HCT116 (cell line): ENCODE data around the gene SCNN1B.

ENCODE experiments used
- CEBPB ChIP-seq: IDR thresholded peaks from 2 replicates; pipeline ENCODE4 v1.6.1; 2012; ENCODE audit warnings: low read depth
- EGR1 ChIP-seq: IDR thresholded peaks from 2 replicates; pipeline ENCODE4 v1.6.1; 2012; ENCODE audit warnings: low read depth
- EZH2 ChIP-seq: fragments of 200-600 bp; sonication (generic); IDR thresholded peaks from 2 replicates; pipeline ENCODE4 v1.6.1; 2017; ENCODE audit warnings: antibody characterized with exemption, mixed run types
- POLR2A ChIP-seq: IDR thresholded peaks from 2 replicates; pipeline ENCODE4 v1.7.0; 2011; ENCODE audit warnings: borderline replicate concordance; ENCODE audit not compliant: insufficient read depth, insufficient read length; ENCODE audit errors: extremely low read depth
- SP1 ChIP-seq: IDR thresholded peaks from 2 replicates; pipeline ENCODE4 v1.6.1; 2012; ENCODE audit warnings: low read depth
- ZNF274 ChIP-seq: fragments of 200-500 bp; sonication (Bioruptor generic); IDR thresholded peaks from 2 replicates; pipeline ENCODE4 v1.6.1; 2014; ENCODE audit warnings: mild to moderate bottlenecking, low read depth, low read length, inconsistent platforms
- TF ChIP-seq, protein P1 (sequence below), 3 experiments: fragments of 200-600 bp in 1 of 3; sonication (generic) in 1 of 3; IDR thresholded peaks in 2 of 3; conservative IDR thresholded peaks in 1 of 3; 2 replicates each; pipeline ENCODE4 v1.5.1; 2012 to 2017; ENCODE audit warnings: low read depth in 2 of 3, low read length in 2 of 3, antibody characterized with exemption in 1 of 3, borderline replicate concordance in 1 of 3, control low read depth in 1 of 3, mild to moderate bottlenecking in 1 of 3, mixed read lengths in 1 of 3, mixed run types in 1 of 3, moderate library complexity in 1 of 3; ENCODE audit not compliant: insufficient read depth in 1 of 3
- TF ChIP-seq, protein P2 (sequence below): IDR thresholded peaks from 2 replicates; pipeline ENCODE4 v1.6.1; 2012; ENCODE audit warnings: low read depth
- TF ChIP-seq, protein P3 (sequence below): IDR thresholded peaks from 2 replicates; pipeline ENCODE4 v1.6.1; 2011; ENCODE audit warnings: mild to moderate bottlenecking, low read length, moderate library complexity; ENCODE audit not compliant: insufficient replicate concordance; ENCODE audit errors: extremely low read depth

DNA sequence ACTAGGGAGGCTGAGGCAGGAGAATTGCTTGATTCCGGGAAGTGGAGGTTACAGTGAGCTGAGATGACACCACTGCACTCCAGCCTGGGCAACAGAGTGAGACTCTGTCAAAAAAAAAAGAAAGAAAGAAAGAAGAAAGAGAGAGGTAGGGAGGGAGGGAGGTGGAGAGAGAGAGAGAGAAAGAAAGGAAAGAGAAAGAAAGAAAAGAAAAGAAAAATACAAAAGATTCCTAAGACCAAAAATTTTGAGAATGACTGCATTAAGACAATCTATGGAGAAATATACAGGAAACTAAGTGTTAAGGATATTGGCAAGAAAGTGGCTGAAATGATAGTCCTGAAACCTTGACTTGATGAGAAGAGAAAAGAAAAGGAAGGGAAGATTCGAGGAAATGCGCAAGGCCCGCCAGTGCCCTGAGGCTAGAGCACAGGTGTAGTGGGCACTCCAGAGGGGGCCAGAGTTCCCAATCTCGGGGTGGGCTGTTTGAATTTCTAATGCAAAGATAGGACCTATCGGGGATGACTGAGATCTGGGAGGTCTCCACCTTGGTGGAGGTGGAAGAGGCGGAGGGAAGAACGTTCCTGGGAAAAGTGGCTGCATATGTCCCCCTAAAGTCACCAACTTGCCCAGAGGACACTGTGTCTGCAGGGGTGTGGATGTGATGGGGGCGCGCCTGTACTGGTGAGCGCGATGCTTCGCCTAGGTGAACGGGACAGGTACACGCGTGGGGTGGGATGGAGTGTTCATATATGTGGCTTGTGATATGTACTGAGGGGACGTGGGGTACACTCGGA is 654 bp upstream of the SCNN1B start:
- TF ChIP-seq EZH2 (no peak), ZNF274 (no peak), EGR1 (no peak), CEBPB (no peak), POLR2A (no peak), SP1 (no peak)
- TF ChIP-seq, protein P1, sequence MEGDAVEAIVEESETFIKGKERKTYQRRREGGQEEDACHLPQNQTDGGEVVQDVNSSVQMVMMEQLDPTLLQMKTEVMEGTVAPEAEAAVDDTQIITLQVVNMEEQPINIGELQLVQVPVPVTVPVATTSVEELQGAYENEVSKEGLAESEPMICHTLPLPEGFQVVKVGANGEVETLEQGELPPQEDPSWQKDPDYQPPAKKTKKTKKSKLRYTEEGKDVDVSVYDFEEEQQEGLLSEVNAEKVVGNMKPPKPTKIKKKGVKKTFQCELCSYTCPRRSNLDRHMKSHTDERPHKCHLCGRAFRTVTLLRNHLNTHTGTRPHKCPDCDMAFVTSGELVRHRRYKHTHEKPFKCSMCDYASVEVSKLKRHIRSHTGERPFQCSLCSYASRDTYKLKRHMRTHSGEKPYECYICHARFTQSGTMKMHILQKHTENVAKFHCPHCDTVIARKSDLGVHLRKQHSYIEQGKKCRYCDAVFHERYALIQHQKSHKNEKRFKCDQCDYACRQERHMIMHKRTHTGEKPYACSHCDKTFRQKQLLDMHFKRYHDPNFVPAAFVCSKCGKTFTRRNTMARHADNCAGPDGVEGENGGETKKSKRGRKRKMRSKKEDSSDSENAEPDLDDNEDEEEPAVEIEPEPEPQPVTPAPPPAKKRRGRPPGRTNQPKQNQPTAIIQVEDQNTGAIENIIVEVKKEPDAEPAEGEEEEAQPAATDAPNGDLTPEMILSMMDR (IDR thresholded peaks at IDR 0.05 in 2 of 3, conservative IDR thresholded peaks at IDR 0.05 in 1 of 3; ENCODE audit: borderline replicate concordance in 1 of 3, insufficient read depth in 1 of 3, low read depth in 2 of 3, low read length in 2 of 3): no peak
- TF ChIP-seq, protein P2, sequence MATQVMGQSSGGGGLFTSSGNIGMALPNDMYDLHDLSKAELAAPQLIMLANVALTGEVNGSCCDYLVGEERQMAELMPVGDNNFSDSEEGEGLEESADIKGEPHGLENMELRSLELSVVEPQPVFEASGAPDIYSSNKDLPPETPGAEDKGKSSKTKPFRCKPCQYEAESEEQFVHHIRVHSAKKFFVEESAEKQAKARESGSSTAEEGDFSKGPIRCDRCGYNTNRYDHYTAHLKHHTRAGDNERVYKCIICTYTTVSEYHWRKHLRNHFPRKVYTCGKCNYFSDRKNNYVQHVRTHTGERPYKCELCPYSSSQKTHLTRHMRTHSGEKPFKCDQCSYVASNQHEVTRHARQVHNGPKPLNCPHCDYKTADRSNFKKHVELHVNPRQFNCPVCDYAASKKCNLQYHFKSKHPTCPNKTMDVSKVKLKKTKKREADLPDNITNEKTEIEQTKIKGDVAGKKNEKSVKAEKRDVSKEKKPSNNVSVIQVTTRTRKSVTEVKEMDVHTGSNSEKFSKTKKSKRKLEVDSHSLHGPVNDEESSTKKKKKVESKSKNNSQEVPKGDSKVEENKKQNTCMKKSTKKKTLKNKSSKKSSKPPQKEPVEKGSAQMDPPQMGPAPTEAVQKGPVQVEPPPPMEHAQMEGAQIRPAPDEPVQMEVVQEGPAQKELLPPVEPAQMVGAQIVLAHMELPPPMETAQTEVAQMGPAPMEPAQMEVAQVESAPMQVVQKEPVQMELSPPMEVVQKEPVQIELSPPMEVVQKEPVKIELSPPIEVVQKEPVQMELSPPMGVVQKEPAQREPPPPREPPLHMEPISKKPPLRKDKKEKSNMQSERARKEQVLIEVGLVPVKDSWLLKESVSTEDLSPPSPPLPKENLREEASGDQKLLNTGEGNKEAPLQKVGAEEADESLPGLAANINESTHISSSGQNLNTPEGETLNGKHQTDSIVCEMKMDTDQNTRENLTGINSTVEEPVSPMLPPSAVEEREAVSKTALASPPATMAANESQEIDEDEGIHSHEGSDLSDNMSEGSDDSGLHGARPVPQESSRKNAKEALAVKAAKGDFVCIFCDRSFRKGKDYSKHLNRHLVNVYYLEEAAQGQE: no peak
- TF ChIP-seq, protein P3, sequence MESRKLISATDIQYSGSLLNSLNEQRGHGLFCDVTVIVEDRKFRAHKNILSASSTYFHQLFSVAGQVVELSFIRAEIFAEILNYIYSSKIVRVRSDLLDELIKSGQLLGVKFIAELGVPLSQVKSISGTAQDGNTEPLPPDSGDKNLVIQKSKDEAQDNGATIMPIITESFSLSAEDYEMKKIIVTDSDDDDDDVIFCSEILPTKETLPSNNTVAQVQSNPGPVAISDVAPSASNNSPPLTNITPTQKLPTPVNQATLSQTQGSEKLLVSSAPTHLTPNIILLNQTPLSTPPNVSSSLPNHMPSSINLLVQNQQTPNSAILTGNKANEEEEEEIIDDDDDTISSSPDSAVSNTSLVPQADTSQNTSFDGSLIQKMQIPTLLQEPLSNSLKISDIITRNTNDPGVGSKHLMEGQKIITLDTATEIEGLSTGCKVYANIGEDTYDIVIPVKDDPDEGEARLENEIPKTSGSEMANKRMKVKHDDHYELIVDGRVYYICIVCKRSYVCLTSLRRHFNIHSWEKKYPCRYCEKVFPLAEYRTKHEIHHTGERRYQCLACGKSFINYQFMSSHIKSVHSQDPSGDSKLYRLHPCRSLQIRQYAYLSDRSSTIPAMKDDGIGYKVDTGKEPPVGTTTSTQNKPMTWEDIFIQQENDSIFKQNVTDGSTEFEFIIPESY: no peak
